IPS-15b (cell line): ENCODE measurements around the gene C20orf144.
"Not testable (repeated sequence)": the region's sequence is repeated elsewhere in the genome, so short reads cannot be mapped to it uniquely, and the experiment has no call there.

Experiments
- H3K27me3 ChIP-seq: one replicate; pipeline ENCODE4 v1.6.1; 2013; ENCODE audit warnings: low read length; ENCODE audit not compliant: control insufficient read depth, insufficient read depth
- H3K36me3 ChIP-seq: one replicate; pipeline ENCODE4 v1.6.1; 2013; ENCODE audit warnings: low read length; ENCODE audit not compliant: control insufficient read depth, insufficient read depth
- H3K4me1 ChIP-seq: one replicate; pipeline ENCODE4 v1.6.1; 2013; ENCODE audit warnings: mild to moderate bottlenecking, low read length; ENCODE audit not compliant: control insufficient read depth, insufficient read depth
- H3K4me3 ChIP-seq: one replicate; pipeline ENCODE4 v1.5.1; 2013; ENCODE audit warnings: low read depth, low read length
- H3K9ac ChIP-seq: one replicate; pipeline ENCODE4 v1.6.1; 2013; ENCODE audit warnings: low read depth, mild to moderate bottlenecking, low read length
- H3K9me3 ChIP-seq: one replicate; pipeline ENCODE4 v1.6.1; 2013; ENCODE audit warnings: mild to moderate bottlenecking, low read length; ENCODE audit not compliant: control insufficient read depth, insufficient read depth

C20orf144 gene

GRCh38 chr20:33640287-33640686 is 21.8 kb upstream of the C20orf144 start:
- Histone ChIP-seq H3K4me3 (no peak overlapping the region), H3K9ac (no peak overlapping the region), H3K4me1 (no peaks in the 10 kb centered on the region), H3K9me3 (no peaks in the 10 kb centered on the region), H3K27me3 (no peaks in the 10 kb centered on the region), H3K36me3 (peaks cover 26% of the 10 kb centered on the region)

GRCh38 chr20:33644313-33645071 is 17.6 kb upstream of the C20orf144 start:
- H3K9me3 ChIP-seq, result no peaks in the 10 kb centered on the region
- no peak overlapping the region for H3K9ac ChIP-seq
- H3K27me3 ChIP-seq, result no peaks in the 10 kb centered on the region
- no peaks in the 10 kb centered on the region for H3K4me1 ChIP-seq
- H3K4me3 ChIP-seq, result no peak overlapping the region
- H3K36me3 ChIP-seq, result peaks cover 20% of the 10 kb centered on the region

GRCh38 chr20:33645072-33645358 is 17.1 kb upstream of the C20orf144 start:
- Histone ChIP-seq H3K9ac (no peak overlapping the region), H3K9me3 (no peaks in the 10 kb centered on the region), H3K36me3 (peaks cover 16% of the 10 kb centered on the region), H3K27me3 (no peaks in the 10 kb centered on the region), H3K4me3 (no peak overlapping the region), H3K4me1 (no peaks in the 10 kb centered on the region)

- H3K9ac ChIP-seq, result no peak overlapping the region
- H3K9me3 ChIP-seq, result no peaks in the 10 kb centered on the region
- H3K4me1 ChIP-seq, result no peaks in the 10 kb centered on the region
- no peak overlapping the region for H3K4me3 ChIP-seq
- H3K36me3 ChIP-seq, result peaks cover 12% of the 10 kb centered on the region
- H3K27me3 ChIP-seq, result no peaks in the 10 kb centered on the region
Measured at GRCh38 chr20:33645396-33645795, 16.7 kb upstream of the C20orf144 start.

- no peaks in the 10 kb centered on the region for H3K9me3 ChIP-seq
- H3K4me3 ChIP-seq, result no peak overlapping the region
- H3K9ac ChIP-seq, result no peak overlapping the region
- peaks cover 12% of the 10 kb centered on the region for H3K36me3 ChIP-seq
- H3K27me3 ChIP-seq, result no peaks in the 10 kb centered on the region
- H3K4me1 ChIP-seq, result no peaks in the 10 kb centered on the region
Measured at GRCh38 chr20:33646191-33646590, 15.9 kb upstream of the C20orf144 start.

GRCh38 chr20:33646959-33647602 is 15.0 kb upstream of the C20orf144 start:
- peaks cover 12% of the 10 kb centered on the region for H3K36me3 ChIP-seq
- not testable (repeated sequence) for H3K9ac ChIP-seq, H3K4me3 ChIP-seq, H3K9me3 ChIP-seq, H3K27me3 ChIP-seq, H3K4me1 ChIP-seq

- H3K9me3 ChIP-seq, result no peaks in the 10 kb centered on the region
- no peaks in the 10 kb centered on the region for H3K27me3 ChIP-seq
- no peaks in the 10 kb centered on the region for H3K4me1 ChIP-seq
- H3K4me3 ChIP-seq, result no peak overlapping the region
- peaks cover 12% of the 10 kb centered on the region for H3K36me3 ChIP-seq
- no peak overlapping the region for H3K9ac ChIP-seq
Measured at GRCh38 chr20:33647603-33648395, 14.3 kb upstream of the C20orf144 start.

GRCh38 chr20:33648396-33649004 is 13.6 kb upstream of the C20orf144 start:
- H3K36me3 ChIP-seq, result peaks cover 12% of the 10 kb centered on the region
- H3K9me3 ChIP-seq, result no peaks in the 10 kb centered on the region
- H3K9ac ChIP-seq, result no peak overlapping the region
- no peak overlapping the region for H3K4me3 ChIP-seq
- H3K4me1 ChIP-seq, result no peaks in the 10 kb centered on the region
- H3K27me3 ChIP-seq, result no peaks in the 10 kb centered on the region

- Histone ChIP-seq H3K4me1 (no peaks in the 10 kb centered on the region), H3K27me3 (no peaks in the 10 kb centered on the region), H3K9ac (no peak overlapping the region), H3K4me3 (no peak overlapping the region), H3K9me3 (no peaks in the 10 kb centered on the region), H3K36me3 (peaks cover 11% of the 10 kb centered on the region)
Measured at GRCh38 chr20:33649201-33649681, 12.9 kb upstream of the C20orf144 start.

GRCh38 chr20:33650111-33650752 is 11.9 kb upstream of the C20orf144 start:
- Histone ChIP-seq H3K36me3 (peaks cover 3% of the 10 kb centered on the region), H3K4me3 (no peak overlapping the region), H3K4me1 (no peaks in the 10 kb centered on the region), H3K27me3 (no peaks in the 10 kb centered on the region), H3K9me3 (no peaks in the 10 kb centered on the region), H3K9ac (no peak overlapping the region)
